ENCODE results near the gene SNX8.
"Not testable (repeated sequence)": the region's sequence is repeated elsewhere in the genome, so short reads cannot be mapped to it uniquely, and the experiment has no call there.

SNX8 gene

GRCh38 chr7:2326951-2327350 lies 12.7 kb upstream of the SNX8 start:
- DNase-seq: no peak

- no peak for DNase-seq
These were observed 10.9 kb upstream of the SNX8 start for GRCh38 chr7:2325162-2325561.

GRCh38 chr7:2321020-2321419 lies 6.8 kb upstream of the SNX8 start:
- no peak for DNase-seq

- DNase-seq: no peak
These were observed 3.5 kb upstream of the SNX8 start for GRCh38 chr7:2317556-2318293.

GRCh38 chr7:2316578-2316977 lies 2.3 kb upstream of the SNX8 start:
- no peak for DNase-seq

- DNase-seq: no peak
These were observed 1.5 kb upstream of the SNX8 start for GRCh38 chr7:2315787-2316186.

- DNase-seq: not testable (repeated sequence)
These were observed 802 bp upstream of the SNX8 start for GRCh38 chr7:2314956-2315530.

GRCh38 chr7:2313450-2314208 lies 612 bp downstream of the SNX8 start:
- DNase-seq: peak in 1 of 2 donors; percentile 26

- DNase-seq: no peak
These were observed 1.8 kb downstream of the SNX8 start for GRCh38 chr7:2312267-2312929.

- DNase-seq: no peak
These were observed 4.3 kb downstream of the SNX8 start for GRCh38 chr7:2309889-2310331.

GRCh38 chr7:2307690-2308107 lies 6.5 kb downstream of the SNX8 start:
- no peak for DNase-seq

- DNase-seq: no peak
These were observed 7.6 kb downstream of the SNX8 start for GRCh38 chr7:2306688-2307087.

GRCh38 chr7:2305258-2305657 lies 9.0 kb downstream of the SNX8 start:
- DNase-seq: not testable (repeated sequence)

GRCh38 chr7:2303520-2303919 lies 10.7 kb downstream of the SNX8 start:
- not testable (repeated sequence) for DNase-seq

- not testable (repeated sequence) for DNase-seq
These were observed 11.4 kb downstream of the SNX8 start for GRCh38 chr7:2302743-2303397.

GRCh38 chr7:2301511-2301863 lies 12.8 kb downstream of the SNX8 start:
- no peak for DNase-seq

- no peak for DNase-seq
These were observed 14.2 kb downstream of the SNX8 start for GRCh38 chr7:2299870-2300512.

- peak in 1 of 2 donors; percentile 45 for DNase-seq
These were observed 15.0 kb downstream of the SNX8 start for GRCh38 chr7:2299131-2299829.

- DNase-seq: no peak
These were observed 17.4 kb downstream of the SNX8 start for GRCh38 chr7:2296832-2297231.

- no peak for DNase-seq
These were observed 18.2 kb downstream of the SNX8 start for GRCh38 chr7:2295936-2296620.

GRCh38 chr7:2290877-2291276 lies 23.4 kb downstream of the SNX8 start:
- DNase-seq: no peak
